Gastrocnemius medialis (tissue), 4 donors: ENCODE results near the gene SUGCT.

Experiments
- CTCF ChIP-seq, 5 experiments: fragments of 450-650 bp in 3 of 5; fragments of 200-600 bp in 2 of 5; sonication (generic) in 2 of 5; IDR thresholded peaks in 4 of 5; conservative IDR thresholded peaks in 1 of 5; 1 replicate in 4 of 5; 2 replicates in 1 of 5; pipeline ENCODE4 v1.5.1; 2016 to 2019; ENCODE audit warnings: antibody characterized with exemption in 5 of 5, mild to moderate bottlenecking in 3 of 5, moderate library complexity in 3 of 5
- POLR2A ChIP-seq, 2 donors: fragments of 450-650 bp; IDR thresholded peaks; one replicate each; pipeline ENCODE4 v1.6.1; 2017; ENCODE audit warnings: antibody characterized with exemption in 2 of 2, mild to moderate bottlenecking in 2 of 2, moderate library complexity in 2 of 2

- TF ChIP-seq CTCF (IDR thresholded peaks at IDR 0.05 in 4 of 5, conservative IDR thresholded peaks at IDR 0.05 in 1 of 5) (no peak), POLR2A (IDR thresholded peaks at IDR 0.05) (no peak)
Observed at GRCh38 chr7:40301486-40302068, 166.8 kb downstream of the SUGCT start.
